ENCODE data around the gene GOLGA6D.
A peak's percentile ranks its signal among the peaks of the same experiment; 100 is the strongest.
"Not testable (repeated sequence)": the region's sequence is repeated elsewhere in the genome, so short reads cannot be mapped to it uniquely, and the experiment has no call there.

The GOLGA6D gene

DNA sequence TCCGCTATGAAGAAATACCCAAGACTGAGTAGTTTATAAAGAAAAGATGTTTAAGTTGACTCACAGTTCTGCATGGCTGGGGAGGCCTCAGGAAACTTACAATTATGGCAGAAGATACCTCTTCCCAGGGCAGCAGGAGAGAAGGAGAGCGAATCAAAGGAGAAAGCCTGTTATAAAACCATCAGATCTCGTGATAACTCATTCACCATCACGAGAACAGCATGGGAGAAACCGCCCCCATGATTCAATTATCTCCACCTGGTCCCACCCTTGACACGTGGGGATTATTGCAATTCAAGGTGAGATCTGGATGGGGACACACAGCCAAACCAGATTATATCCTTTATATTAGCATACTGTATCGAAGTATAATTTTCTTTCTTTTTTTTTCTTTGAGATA is 49.5 kb downstream of the GOLGA6D start:
- DNase-seq (ENCODE audit: low read depth) = not testable (repeated sequence)

DNA sequence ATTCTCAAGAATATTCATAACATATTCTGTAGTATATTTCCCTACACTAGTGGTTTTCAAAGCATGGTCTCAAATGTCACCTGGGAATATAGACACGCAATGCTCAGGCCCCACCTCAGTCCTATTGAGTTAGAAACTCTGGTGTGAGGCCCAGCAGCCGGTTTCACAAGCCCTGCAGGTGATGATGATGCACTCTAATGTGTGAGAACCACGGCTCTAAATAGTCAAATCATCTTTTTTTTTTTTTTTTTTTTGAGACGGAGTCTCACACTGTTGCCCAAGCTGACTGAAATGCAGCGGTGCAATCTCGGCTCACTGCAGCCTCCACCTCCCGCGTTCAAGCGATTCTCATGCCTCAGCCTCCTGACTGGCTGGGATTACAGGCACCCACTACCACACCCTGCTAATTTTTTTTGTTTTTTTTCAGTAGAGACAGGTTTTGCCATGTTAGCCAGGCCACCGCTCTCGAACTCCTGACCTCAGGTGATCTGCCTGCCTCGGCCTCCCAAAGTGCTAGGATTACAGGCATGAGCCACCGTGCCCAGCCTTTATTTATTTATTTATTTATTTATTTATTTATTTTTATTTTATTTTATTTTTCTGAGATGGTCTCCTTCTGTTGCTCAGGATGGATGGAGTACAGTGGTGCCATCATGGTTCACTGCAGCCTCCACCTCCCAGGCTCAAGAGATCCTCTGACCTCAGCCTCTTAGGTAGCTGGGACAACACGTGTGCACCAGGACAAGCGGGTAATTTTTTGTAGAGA is 51.2 kb downstream of the GOLGA6D start:
- DNase-seq (ENCODE audit: low read depth) = not testable (repeated sequence)

DNA sequence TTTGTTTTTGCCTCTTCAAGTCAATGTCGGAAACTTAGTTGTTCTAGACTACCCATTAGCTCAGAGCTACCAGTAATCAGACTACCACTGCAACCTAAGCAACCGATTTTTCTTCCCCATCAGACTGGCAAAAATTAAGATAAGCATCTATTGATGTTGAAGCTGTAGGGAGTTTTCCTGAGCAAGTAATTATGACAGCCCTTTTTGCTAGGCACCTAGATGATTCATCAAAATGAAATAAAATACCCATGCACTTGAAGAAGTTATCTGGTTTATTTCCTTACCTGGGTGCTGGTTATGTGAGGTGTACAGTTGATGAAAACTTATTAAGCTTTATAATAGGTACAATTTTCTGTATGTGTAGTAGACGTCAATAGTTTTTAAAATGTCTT is 52.7 kb downstream of the GOLGA6D start:
- no peak for DNase-seq (ENCODE audit: low read depth)

DNA sequence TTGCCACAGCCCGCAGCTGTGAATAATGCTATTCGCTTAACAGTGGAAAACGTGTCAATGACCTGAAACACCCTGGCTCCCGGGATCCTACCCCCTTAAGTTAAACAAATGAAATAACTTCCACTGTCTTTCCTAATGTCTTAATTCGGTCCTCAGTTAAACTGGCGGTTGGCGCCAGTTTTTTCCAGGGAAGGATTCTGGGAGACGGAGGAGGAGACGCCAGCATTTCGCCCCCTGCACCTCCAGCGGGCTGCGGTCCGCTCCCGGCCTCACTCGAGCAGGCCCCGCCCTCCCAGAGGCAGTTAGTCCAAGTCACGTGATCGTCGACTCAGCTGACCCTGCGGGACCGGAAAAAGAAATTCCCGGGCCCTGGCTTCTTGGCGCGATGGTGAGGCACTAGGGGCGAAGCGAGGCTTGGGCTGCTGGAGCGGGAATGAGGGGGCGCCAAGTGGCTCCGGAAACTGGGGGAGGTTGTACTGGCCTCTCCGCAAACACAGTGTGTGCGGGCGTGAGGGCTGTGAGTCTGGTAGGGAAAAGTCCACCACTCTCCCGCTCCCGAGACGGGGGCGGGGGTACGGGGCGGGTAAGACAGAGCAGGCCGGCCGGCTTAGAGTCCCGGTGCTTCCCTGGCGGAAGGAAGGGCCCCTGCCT is 53.2 kb downstream of the GOLGA6D start, which contains the start of gene COMMD4:
COMMD4 (plus strand) TSS at position 359 of the 651 bp plus-strand sequence; CDS start at position 386, 27 bp downstream.
- DNase-seq (ENCODE audit: low read depth) = peak; percentile 45

DNA sequence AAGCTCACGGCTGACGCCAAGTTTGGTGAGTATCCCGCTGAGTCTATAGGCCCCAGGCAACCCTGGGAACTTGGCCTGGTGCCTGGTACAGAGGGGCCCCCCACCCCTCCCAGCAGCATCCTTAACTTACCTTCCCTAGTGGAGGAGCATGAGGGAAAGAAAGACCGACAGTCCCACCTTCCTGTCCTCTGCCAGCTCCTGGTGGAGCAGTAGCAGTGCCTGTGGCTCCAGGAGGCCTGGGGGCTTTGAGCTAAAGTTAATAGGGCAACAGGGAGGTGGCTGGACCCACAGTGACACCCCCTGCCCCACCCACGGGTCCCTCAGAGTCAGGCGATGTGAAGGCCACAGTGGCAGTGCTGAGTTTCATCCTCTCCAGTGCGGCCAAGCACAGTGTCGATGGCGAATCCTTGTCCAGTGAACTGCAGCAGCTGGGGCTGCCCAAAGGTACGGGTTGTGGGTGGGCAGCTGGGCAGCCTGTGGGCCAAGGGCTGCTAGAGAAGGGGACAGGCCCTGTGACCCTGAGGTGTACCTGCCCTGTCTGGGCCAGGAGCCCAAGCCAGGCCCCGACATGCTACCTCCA is 56.1 kb downstream of the GOLGA6D start:
- DNase-seq (ENCODE audit: low read depth) = no peak

DNA sequence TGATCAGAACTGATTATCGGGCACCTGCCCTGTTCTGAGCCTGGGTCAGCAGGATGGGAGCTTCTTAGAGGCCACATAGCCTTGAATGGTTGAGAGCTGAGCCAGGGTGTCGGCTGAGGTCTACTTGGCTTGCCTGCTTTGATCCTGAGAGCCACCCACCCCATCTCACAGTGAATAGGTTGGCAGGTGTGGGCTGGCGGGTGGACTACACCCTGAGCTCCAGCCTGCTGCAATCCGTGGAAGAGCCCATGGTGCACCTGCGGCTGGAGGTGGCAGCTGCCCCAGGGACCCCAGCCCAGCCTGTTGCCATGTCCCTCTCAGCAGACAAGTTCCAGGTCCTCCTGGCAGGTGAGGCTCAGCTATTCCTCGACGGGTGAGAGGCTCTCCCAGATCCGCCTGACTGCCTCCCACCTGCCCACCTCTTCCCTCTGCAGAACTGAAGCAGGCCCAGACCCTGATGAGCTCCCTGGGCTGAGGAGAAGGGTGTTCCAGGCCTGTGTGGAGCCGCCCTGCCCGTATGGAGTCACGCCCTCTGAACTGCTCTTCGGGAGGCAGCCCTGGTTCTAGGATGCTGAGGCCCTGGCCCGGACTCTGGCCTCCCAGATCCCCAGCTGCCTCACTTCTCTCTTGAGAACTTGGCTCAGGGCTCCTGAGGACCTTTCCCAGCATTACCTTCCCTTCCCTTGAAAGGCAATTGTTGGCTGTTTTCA is 57.1 kb downstream of the GOLGA6D start:
- DNase-seq (ENCODE audit: low read depth) = no peak

DNA sequence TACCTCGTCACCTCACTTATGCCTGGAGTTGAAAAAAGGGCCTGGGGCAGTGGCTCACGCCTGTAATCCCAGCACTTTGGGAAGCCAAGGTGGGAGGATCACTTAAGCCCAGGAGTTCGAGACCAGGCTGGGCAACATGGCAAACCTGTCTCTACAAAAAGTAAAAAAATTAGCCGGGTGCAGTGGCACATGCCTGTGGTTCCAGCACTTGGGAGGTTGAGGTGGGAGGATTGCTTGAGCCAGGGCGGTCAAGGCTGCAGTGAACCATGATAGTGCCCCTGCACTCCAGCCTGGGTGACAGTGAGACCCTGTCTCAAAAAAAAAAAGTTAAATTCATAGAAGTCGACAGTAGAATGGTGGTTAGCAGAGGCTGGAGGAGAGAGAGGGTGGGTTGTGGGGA is 59.6 kb downstream of the GOLGA6D start:
- DNase-seq (ENCODE audit: low read depth) = no peak

DNA sequence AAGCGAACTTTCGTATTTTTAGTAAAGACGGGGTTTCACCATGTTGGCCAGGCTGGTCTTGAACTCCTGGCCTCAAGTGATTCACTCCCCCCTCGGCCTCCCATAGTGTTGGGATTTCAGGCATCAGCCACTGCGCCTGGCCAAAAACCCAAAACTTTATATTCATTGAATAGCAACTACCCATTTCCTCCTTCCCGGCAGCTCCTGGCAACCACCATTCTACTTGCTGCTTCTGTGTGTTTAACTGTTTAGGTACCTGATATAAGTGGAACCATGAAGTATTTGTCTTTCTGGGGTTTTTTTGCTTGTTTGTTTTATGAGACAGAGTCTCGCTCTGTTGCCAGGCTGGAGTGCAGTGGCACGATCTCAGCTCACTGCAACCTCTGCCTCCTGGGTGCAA is 61.3 kb downstream of the GOLGA6D start:
- not testable (repeated sequence) for DNase-seq (ENCODE audit: low read depth)
